ENCODE data around the gene KRTAP9-9.
"Not testable (repeated sequence)": the region's sequence is repeated elsewhere in the genome, so short reads cannot be mapped to it uniquely, and the experiment has no call there.

- not testable (repeated sequence) for TF ChIP-seq CTCF (IDR thresholded peaks at IDR 0.05); ZFX (IDR thresholded peaks at IDR 0.05; ENCODE audit: borderline replicate concordance)
Measured at GRCh38 chr17:41232399-41233105, 22.6 kb upstream of the KRTAP9-9 start, which contains the start of gene KRTAP9-3.

Measured in 22Rv1 (cell line).